ENCODE results near the gene RNF207. TPM values are rescaled to one million over a fixed set of nuclear protein-coding genes. Genes with fewer than 3 reads are reported as not detected.

RNF207 gene
- total RNA-seq, 2 donors from 2014 or later, result 4.8 to 7.7 TPM

- Mint-ChIP-seq H3K9me3 (no peaks in the 10 kb centered on the region), H3K4me3 (no peak overlapping the region), H3K4me1 (peaks cover 2% of the 10 kb centered on the region), H3K27me3 (ENCODE audit: insufficient read depth) (no peaks in the 10 kb centered on the region), H3K27ac (no peak overlapping the region), H3K36me3 (ENCODE audit: low read depth) (no peaks in the 10 kb centered on the region)
- TF ChIP-seq, protein P1, sequence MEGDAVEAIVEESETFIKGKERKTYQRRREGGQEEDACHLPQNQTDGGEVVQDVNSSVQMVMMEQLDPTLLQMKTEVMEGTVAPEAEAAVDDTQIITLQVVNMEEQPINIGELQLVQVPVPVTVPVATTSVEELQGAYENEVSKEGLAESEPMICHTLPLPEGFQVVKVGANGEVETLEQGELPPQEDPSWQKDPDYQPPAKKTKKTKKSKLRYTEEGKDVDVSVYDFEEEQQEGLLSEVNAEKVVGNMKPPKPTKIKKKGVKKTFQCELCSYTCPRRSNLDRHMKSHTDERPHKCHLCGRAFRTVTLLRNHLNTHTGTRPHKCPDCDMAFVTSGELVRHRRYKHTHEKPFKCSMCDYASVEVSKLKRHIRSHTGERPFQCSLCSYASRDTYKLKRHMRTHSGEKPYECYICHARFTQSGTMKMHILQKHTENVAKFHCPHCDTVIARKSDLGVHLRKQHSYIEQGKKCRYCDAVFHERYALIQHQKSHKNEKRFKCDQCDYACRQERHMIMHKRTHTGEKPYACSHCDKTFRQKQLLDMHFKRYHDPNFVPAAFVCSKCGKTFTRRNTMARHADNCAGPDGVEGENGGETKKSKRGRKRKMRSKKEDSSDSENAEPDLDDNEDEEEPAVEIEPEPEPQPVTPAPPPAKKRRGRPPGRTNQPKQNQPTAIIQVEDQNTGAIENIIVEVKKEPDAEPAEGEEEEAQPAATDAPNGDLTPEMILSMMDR (conservative IDR thresholded peaks at IDR 0.05), result no peak
- WGBS, 2 experiments (ENCODE audit: insufficient coverage in 1 of 2, insufficient read length in 1 of 2), result 91 to 93% methylated on average over 5 of the region's 5 CpGs
- DNase-seq, result no peak
- peaks cover 40% of the 10 kb centered on the region for H3K27me3 ChIP-seq (ENCODE audit: control insufficient read depth, insufficient read depth, low read length, poor library complexity, severe bottlenecking)
- no peaks in the 10 kb centered on the region for H3K9me3 ChIP-seq (ENCODE audit: control insufficient read depth, low read length)
- H3K27ac ChIP-seq (ENCODE audit: low read depth, low read length), result no peak overlapping the region
- no peak overlapping the region for H3K9ac ChIP-seq (ENCODE audit: extremely low read depth, low read length, poor library complexity, severe bottlenecking)
- H3K4me1 ChIP-seq (ENCODE audit: control insufficient read depth, insufficient read depth, low read length), result no peaks in the 10 kb centered on the region
- no peaks in the 10 kb centered on the region for H3K36me3 ChIP-seq (ENCODE audit: control insufficient read depth, insufficient read depth, low read length)
- H3K4me3 ChIP-seq (ENCODE audit: low read length), result no peak overlapping the region
These were observed 31.1 kb upstream of the RNF207 start for GRCh38 chr1:6174621-6175410.

- Histone ChIP-seq H3K27me3 (ENCODE audit: control insufficient read depth, insufficient read depth, low read length, poor library complexity, severe bottlenecking) (peaks cover 46% of the 10 kb centered on the region), H3K9me3 (ENCODE audit: control insufficient read depth, low read length) (no peaks in the 10 kb centered on the region), H3K4me3 (ENCODE audit: low read length) (no peak overlapping the region), H3K4me1 (ENCODE audit: control insufficient read depth, insufficient read depth, low read length) (no peaks in the 10 kb centered on the region), H3K27ac (ENCODE audit: low read depth, low read length) (no peak overlapping the region), H3K9ac (ENCODE audit: extremely low read depth, low read length, poor library complexity, severe bottlenecking) (no peak overlapping the region), H3K36me3 (ENCODE audit: control insufficient read depth, insufficient read depth, low read length) (no peaks in the 10 kb centered on the region)
- Mint-ChIP-seq H3K27ac (no peak overlapping the region), H3K4me1 (peaks cover 2% of the 10 kb centered on the region), H3K36me3 (ENCODE audit: low read depth) (no peaks in the 10 kb centered on the region), H3K4me3 (no peak overlapping the region), H3K27me3 (ENCODE audit: insufficient read depth) (peaks cover 2% of the 10 kb centered on the region), H3K9me3 (no peaks in the 10 kb centered on the region)
- DNase-seq, result no peak
- TF ChIP-seq, protein P1 (conservative IDR thresholded peaks at IDR 0.05), result no peak
- 92 to 96% methylated on average over 6 of the region's 6 CpGs for WGBS, 2 experiments (ENCODE audit: insufficient coverage in 1 of 2, insufficient read length in 1 of 2)
These were observed 30.5 kb upstream of the RNF207 start for GRCh38 chr1:6175411-6175828.

GRCh38 chr1:6176779-6177178, 29.1 kb upstream of the RNF207 start:
- H3K27ac Mint-ChIP-seq, result no peak overlapping the region
- Histone ChIP-seq H3K27me3 (ENCODE audit: control insufficient read depth, insufficient read depth, low read length, poor library complexity, severe bottlenecking) (peaks cover 60% of the 10 kb centered on the region), H3K4me3 (ENCODE audit: low read length) (no peak overlapping the region), H3K4me1 (ENCODE audit: control insufficient read depth, insufficient read depth, low read length) (no peaks in the 10 kb centered on the region), H3K27ac (ENCODE audit: low read depth, low read length) (no peak overlapping the region), H3K9ac (ENCODE audit: extremely low read depth, low read length, poor library complexity, severe bottlenecking) (no peak overlapping the region), H3K9me3 (ENCODE audit: control insufficient read depth, low read length) (no peaks in the 10 kb centered on the region), H3K36me3 (ENCODE audit: control insufficient read depth, insufficient read depth, low read length) (no peaks in the 10 kb centered on the region)
- peaks cover 2% of the 10 kb centered on the region for H3K4me1 Mint-ChIP-seq
- H3K9me3 Mint-ChIP-seq, result no peaks in the 10 kb centered on the region
- H3K27me3 Mint-ChIP-seq (ENCODE audit: insufficient read depth), result peaks cover 15% of the 10 kb centered on the region
- H3K36me3 Mint-ChIP-seq (ENCODE audit: low read depth), result no peaks in the 10 kb centered on the region
- DNase-seq, result no peak
- WGBS, 2 experiments (ENCODE audit: insufficient coverage in 1 of 2, insufficient read length in 1 of 2), result 79 to 83% methylated on average over 2 to 5 of the region's 5 CpGs
- TF ChIP-seq, protein P1 (conservative IDR thresholded peaks at IDR 0.05), result no peak
- H3K4me3 Mint-ChIP-seq, result no peak overlapping the region

Measured in endodermal cell (in vitro differentiated cells).